Liver (tissue), 9 donors: Measurements from ENCODE around the gene MAOB. TPM values are rescaled to one million over a fixed set of nuclear protein-coding genes. Genes with fewer than 3 reads are reported as not detected.

ENCODE experiments used
- DNase-seq: peaks from one replicate; pipeline ENCODE4 v3.0.0-alpha.2; 2017; ENCODE audit warnings: low spot score
- H3K27ac ChIP-seq, 2 donors: one replicate each; pipeline ENCODE4 v1.7.0; 2013; ENCODE audit warnings: inconsistent platforms in 2 of 2, low read length in 2 of 2, control low read depth in 1 of 2, low read depth in 1 of 2, mild to moderate bottlenecking in 1 of 2
- H3K27me3 ChIP-seq, 4 donors: one replicate each; pipeline versions ENCODE4 v1.6.1 to v1.7.0; 2013; ENCODE audit warnings: low read length in 3 of 4, inconsistent platforms in 1 of 4, mild to moderate bottlenecking in 1 of 4, moderate library complexity in 1 of 4; ENCODE audit not compliant: control insufficient read depth in 4 of 4, insufficient read depth in 4 of 4
- H3K36me3 ChIP-seq, 4 donors: one replicate each; pipeline versions ENCODE4 v1.6.1 to v1.7.0; 2013; ENCODE audit warnings: low read length in 3 of 4, mild to moderate bottlenecking in 3 of 4, low read depth in 1 of 4, moderate library complexity in 1 of 4; ENCODE audit not compliant: control insufficient read depth in 4 of 4, insufficient read depth in 3 of 4
- H3K4me1 ChIP-seq, 4 donors: one replicate each; pipeline versions ENCODE4 v1.6.1 to v1.7.0; 2013; ENCODE audit warnings: low read length in 3 of 4, mild to moderate bottlenecking in 3 of 4, moderate library complexity in 1 of 4; ENCODE audit not compliant: control insufficient read depth in 4 of 4, insufficient read depth in 4 of 4
- H3K4me3 ChIP-seq, 3 donors: one replicate each; pipeline versions ENCODE4 v1.6.1 to v1.7.0; 2013; ENCODE audit warnings: low read length in 3 of 3, control low read depth in 1 of 3, low read depth in 1 of 3, mild to moderate bottlenecking in 1 of 3
- H3K9ac ChIP-seq, 2 donors: one replicate each; pipeline ENCODE4 v1.7.0; 2013; ENCODE audit warnings: low read length in 2 of 2, mild to moderate bottlenecking in 2 of 2, moderate library complexity in 2 of 2, control low read depth in 1 of 2, low read depth in 1 of 2
- H3K9me3 ChIP-seq, 4 donors: one replicate each; pipeline versions ENCODE4 v1.6.1 to v1.7.0; 2013; ENCODE audit warnings: low read length in 3 of 4; ENCODE audit not compliant: control insufficient read depth in 4 of 4
- EGR1 ChIP-seq, 2 donors: IDR thresholded peaks; 2 replicates each; pipeline ENCODE4 v1.6.1; 2016 to 2018; ENCODE audit warnings: antibody characterized with exemption in 2 of 2, low read depth in 2 of 2
- FOXA2 ChIP-seq: IDR thresholded peaks from 2 replicates; pipeline ENCODE4 v1.6.1; 2016; ENCODE audit warnings: antibody characterized with exemption
- GABPA ChIP-seq, 2 donors: IDR thresholded peaks in 1 of 2; conservative IDR thresholded peaks in 1 of 2; 2 replicates each; pipeline ENCODE4 v1.6.1; 2016; ENCODE audit warnings: antibody characterized with exemption in 2 of 2, mild to moderate bottlenecking in 1 of 2, moderate library complexity in 1 of 2
- HNF4A ChIP-seq, 2 donors: conservative IDR thresholded peaks; 2 replicates each; pipeline ENCODE4 v1.6.1; 2016; ENCODE audit warnings: antibody characterized with exemption in 2 of 2, mild to moderate bottlenecking in 2 of 2
- JUND ChIP-seq, 2 donors: IDR thresholded peaks; 2 replicates each; pipeline ENCODE4 v1.6.1; 2016; ENCODE audit warnings: antibody characterized with exemption in 2 of 2
- NR2F2 ChIP-seq: IDR thresholded peaks from 2 replicates; pipeline ENCODE4 v1.6.1; 2016; ENCODE audit warnings: antibody characterized with exemption
- RXRA ChIP-seq, 2 donors: IDR thresholded peaks; 2 replicates each; pipeline ENCODE4 v1.6.1; 2017 to 2018; ENCODE audit warnings: antibody characterized with exemption in 2 of 2, mild to moderate bottlenecking in 1 of 2
- TAF1 ChIP-seq: conservative IDR thresholded peaks from 2 replicates; pipeline ENCODE4 v1.6.1; 2016; ENCODE audit warnings: antibody characterized with exemption, mild to moderate bottlenecking
- YY1 ChIP-seq: IDR thresholded peaks from 2 replicates; pipeline ENCODE4 v1.6.1; 2016; ENCODE audit warnings: antibody characterized with exemption, mild to moderate bottlenecking
- WGBS: extraction: QIAGEN DNeasy Blood & Tissue Kit; methylation state at CpG from one replicate; pipeline ENCODE4 v1.1.7; 2013; 5-methylcytosine and 5-hydroxymethylcytosine counted together
- polyA plus RNA-seq, 2 donors: library from polyadenylated mRNA; stranded (reverse) in 1 of 2; unstranded in 1 of 2; fragments of 200-250 nt in 1 of 2; fragments of >200 nt in 1 of 2; fragmentation: Nextera tagmentation in 1 of 2; extraction: Ambion mirVana in 1 of 2; gene quantifications; one replicate each; pipeline versions ENCODE4 v1.2.1 to v1.2.3, GENCODE V29; 2013 to 2015
- total RNA-seq, 2 donors: library from RNA; depleted of rRNA; stranded (reverse); fragments of >200 nt; gene quantifications; one replicate each; pipeline ENCODE4 v1.2.3, GENCODE V29; 2014
- TF ChIP-seq, protein P1 (sequence below): IDR thresholded peaks from 2 replicates; pipeline ENCODE4 v1.6.1; 2016; ENCODE audit warnings: antibody characterized with exemption
- TF ChIP-seq, protein P2 (sequence below): IDR thresholded peaks from 2 replicates; pipeline ENCODE4 v1.6.1; 2016; ENCODE audit warnings: antibody characterized with exemption
- TF ChIP-seq, protein P3 (sequence below): IDR thresholded peaks from 2 replicates; pipeline ENCODE4 v1.6.1; 2016; ENCODE audit warnings: antibody characterized with exemption, mild to moderate bottlenecking
- TF ChIP-seq, protein P4 (sequence below): IDR thresholded peaks from 2 replicates; pipeline ENCODE4 v1.6.1; 2016; ENCODE audit warnings: antibody characterized with exemption
- TF ChIP-seq, protein P5 (sequence below): fragments of 150-350 bp; IDR thresholded peaks from 2 replicates; pipeline ENCODE4 v1.5.1; 2017; ENCODE audit warnings: improper control_type of control experiment, low read depth, low read length; ENCODE audit not compliant: missing input control
- donor health status: healthy.
- donor health status: healthy.
- donor health status: healthy.
- donor health status: healthy.
- donor health status: healthy.

The MAOB gene
- total and polyA plus RNA-seq, 4 donors = 34.0 to 96.3 (median 72.6) TPM

DNA sequence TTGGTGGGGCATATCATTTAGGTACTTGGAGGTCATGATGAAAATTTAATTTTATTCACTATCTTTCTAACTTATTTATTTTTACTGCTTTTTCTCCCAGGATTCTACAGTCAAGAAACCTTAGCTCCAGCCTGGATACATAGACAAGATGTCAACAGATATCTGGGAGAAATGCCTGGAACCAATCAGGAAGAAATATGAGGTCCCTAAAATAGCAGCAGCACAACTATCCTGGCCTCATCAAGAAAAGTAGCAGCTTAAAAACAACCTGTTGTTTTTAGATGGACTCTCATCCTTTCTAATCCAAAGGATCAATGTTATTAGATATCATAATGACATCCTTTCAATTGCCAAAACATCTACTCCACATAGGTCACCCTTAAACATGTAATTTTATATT, 54.5 kb downstream of the MAOB start:
- H3K4me3 ChIP-seq = no peak overlapping the region
- H3K4me1 ChIP-seq = no peaks in the 10 kb centered on the region
- no peak overlapping the region for H3K9ac ChIP-seq
- H3K9me3 ChIP-seq = no peaks in the 10 kb centered on the region
- TF ChIP-seq, protein P1, sequence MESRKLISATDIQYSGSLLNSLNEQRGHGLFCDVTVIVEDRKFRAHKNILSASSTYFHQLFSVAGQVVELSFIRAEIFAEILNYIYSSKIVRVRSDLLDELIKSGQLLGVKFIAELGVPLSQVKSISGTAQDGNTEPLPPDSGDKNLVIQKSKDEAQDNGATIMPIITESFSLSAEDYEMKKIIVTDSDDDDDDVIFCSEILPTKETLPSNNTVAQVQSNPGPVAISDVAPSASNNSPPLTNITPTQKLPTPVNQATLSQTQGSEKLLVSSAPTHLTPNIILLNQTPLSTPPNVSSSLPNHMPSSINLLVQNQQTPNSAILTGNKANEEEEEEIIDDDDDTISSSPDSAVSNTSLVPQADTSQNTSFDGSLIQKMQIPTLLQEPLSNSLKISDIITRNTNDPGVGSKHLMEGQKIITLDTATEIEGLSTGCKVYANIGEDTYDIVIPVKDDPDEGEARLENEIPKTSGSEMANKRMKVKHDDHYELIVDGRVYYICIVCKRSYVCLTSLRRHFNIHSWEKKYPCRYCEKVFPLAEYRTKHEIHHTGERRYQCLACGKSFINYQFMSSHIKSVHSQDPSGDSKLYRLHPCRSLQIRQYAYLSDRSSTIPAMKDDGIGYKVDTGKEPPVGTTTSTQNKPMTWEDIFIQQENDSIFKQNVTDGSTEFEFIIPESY = no peak
- TF ChIP-seq GABPA (IDR thresholded peaks at IDR 0.05 in 1 of 2, conservative IDR thresholded peaks at IDR 0.05 in 1 of 2) = no peak
- TF ChIP-seq, protein P2, sequence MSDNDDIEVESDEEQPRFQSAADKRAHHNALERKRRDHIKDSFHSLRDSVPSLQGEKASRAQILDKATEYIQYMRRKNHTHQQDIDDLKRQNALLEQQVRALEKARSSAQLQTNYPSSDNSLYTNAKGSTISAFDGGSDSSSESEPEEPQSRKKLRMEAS = no peak
- TF ChIP-seq, protein P3, sequence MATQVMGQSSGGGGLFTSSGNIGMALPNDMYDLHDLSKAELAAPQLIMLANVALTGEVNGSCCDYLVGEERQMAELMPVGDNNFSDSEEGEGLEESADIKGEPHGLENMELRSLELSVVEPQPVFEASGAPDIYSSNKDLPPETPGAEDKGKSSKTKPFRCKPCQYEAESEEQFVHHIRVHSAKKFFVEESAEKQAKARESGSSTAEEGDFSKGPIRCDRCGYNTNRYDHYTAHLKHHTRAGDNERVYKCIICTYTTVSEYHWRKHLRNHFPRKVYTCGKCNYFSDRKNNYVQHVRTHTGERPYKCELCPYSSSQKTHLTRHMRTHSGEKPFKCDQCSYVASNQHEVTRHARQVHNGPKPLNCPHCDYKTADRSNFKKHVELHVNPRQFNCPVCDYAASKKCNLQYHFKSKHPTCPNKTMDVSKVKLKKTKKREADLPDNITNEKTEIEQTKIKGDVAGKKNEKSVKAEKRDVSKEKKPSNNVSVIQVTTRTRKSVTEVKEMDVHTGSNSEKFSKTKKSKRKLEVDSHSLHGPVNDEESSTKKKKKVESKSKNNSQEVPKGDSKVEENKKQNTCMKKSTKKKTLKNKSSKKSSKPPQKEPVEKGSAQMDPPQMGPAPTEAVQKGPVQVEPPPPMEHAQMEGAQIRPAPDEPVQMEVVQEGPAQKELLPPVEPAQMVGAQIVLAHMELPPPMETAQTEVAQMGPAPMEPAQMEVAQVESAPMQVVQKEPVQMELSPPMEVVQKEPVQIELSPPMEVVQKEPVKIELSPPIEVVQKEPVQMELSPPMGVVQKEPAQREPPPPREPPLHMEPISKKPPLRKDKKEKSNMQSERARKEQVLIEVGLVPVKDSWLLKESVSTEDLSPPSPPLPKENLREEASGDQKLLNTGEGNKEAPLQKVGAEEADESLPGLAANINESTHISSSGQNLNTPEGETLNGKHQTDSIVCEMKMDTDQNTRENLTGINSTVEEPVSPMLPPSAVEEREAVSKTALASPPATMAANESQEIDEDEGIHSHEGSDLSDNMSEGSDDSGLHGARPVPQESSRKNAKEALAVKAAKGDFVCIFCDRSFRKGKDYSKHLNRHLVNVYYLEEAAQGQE = no peak
- TF ChIP-seq EGR1 (IDR thresholded peaks at IDR 0.05; ENCODE audit: low read depth in 2 of 2) = no peak
- no peak for TF ChIP-seq YY1
- no peak for TF ChIP-seq RXRA (IDR thresholded peaks at IDR 0.05)
- H3K27me3 ChIP-seq = no peaks in the 10 kb centered on the region
- H3K27ac ChIP-seq = no peak overlapping the region
- DNase-seq = no peak
- peaks cover 0 to 8% (median 3%) of the 10 kb centered on the region in 4 donors for H3K36me3 ChIP-seq

DNA sequence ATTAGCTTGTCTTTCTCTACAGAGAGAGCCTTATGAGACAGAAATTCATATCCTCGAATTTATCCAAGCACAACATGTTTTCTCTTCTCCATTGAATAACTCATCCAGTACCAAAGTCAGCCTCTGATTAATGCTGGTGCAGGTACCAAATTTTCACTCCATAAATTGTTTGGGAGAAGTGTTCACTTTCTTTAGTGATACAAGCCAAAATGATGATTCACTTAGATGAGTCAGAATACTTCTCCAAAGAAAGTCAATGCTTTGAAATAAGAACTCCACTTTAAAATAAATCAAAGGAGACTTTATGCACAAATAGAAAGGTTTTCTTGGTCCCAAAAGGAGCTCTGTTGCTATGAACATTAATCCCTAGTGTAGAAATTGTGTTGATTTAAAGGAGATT, 60.2 kb downstream of the MAOB start:
- no peak for TF ChIP-seq RXRA (IDR thresholded peaks at IDR 0.05)
- TF ChIP-seq, protein P4, sequence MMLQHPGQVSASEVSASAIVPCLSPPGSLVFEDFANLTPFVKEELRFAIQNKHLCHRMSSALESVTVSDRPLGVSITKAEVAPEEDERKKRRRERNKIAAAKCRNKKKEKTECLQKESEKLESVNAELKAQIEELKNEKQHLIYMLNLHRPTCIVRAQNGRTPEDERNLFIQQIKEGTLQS = no peak
- TF ChIP-seq, protein P1 = no peak
- TF ChIP-seq, protein P5, sequence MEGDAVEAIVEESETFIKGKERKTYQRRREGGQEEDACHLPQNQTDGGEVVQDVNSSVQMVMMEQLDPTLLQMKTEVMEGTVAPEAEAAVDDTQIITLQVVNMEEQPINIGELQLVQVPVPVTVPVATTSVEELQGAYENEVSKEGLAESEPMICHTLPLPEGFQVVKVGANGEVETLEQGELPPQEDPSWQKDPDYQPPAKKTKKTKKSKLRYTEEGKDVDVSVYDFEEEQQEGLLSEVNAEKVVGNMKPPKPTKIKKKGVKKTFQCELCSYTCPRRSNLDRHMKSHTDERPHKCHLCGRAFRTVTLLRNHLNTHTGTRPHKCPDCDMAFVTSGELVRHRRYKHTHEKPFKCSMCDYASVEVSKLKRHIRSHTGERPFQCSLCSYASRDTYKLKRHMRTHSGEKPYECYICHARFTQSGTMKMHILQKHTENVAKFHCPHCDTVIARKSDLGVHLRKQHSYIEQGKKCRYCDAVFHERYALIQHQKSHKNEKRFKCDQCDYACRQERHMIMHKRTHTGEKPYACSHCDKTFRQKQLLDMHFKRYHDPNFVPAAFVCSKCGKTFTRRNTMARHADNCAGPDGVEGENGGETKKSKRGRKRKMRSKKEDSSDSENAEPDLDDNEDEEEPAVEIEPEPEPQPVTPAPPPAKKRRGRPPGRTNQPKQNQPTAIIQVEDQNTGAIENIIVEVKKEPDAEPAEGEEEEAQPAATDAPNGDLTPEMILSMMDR = no peak
- TF ChIP-seq YY1 = no peak
- TF ChIP-seq, protein P2 = no peak
- no peak for TF ChIP-seq EGR1 (IDR thresholded peaks at IDR 0.05; ENCODE audit: low read depth in 2 of 2)
- TF ChIP-seq TAF1 = no peak
- TF ChIP-seq GABPA (IDR thresholded peaks at IDR 0.05 in 1 of 2, conservative IDR thresholded peaks at IDR 0.05 in 1 of 2) = no peak
- no peak for TF ChIP-seq NR2F2
- TF ChIP-seq, protein P3 = no peak
- TF ChIP-seq JUND (IDR thresholded peaks at IDR 0.05) = no peak
- no peak for TF ChIP-seq FOXA2
- no peak for TF ChIP-seq HNF4A (conservative IDR thresholded peaks at IDR 0.05)
- H3K4me3 ChIP-seq = no peak overlapping the region
- 72% methylated on average over 1 of the region's 1 CpG for WGBS
- no peaks in the 10 kb centered on the region for H3K4me1 ChIP-seq
- H3K36me3 ChIP-seq = peaks cover 0 to 4% (median 2%) of the 10 kb centered on the region in 4 donors
- no peak for DNase-seq
- H3K27ac ChIP-seq = no peak overlapping the region
- no peaks in the 10 kb centered on the region for H3K27me3 ChIP-seq
- H3K9me3 ChIP-seq = no peaks in the 10 kb centered on the region
- no peak overlapping the region for H3K9ac ChIP-seq
